ENCODE results near the gene ATP2B2. TPM values are rescaled to one million over a fixed set of nuclear protein-coding genes. Genes with fewer than 3 reads are reported as not detected.

Gene ATP2B2
- total RNA-seq, 6 experiments from 2014 or later: 25.9 to 45.1 (median 35.1) TPM

GRCh38 chr3:10510086-10510742, 4.8 kb upstream of the ATP2B2 start:
- 69% methylated on average over 3 of the region's 10 CpGs for WGBS (ENCODE audit: insufficient coverage, low coverage, low lambda C conversion rate, missing lambda C conversion rate)
- ATAC-seq (no peak), DNase-seq (no peak)
- TF ChIP-seq POLR2A (IDR thresholded peaks at IDR 0.05) (no peak), CTCF (IDR thresholded peaks at IDR 0.05) (no peak)
- Histone ChIP-seq H3K4me1 (peaks cover 0 to 31% (median 12%) of the 10 kb centered on the region in 4 donors), H3K27ac (no peak overlapping the region), H3K9me3 (no peaks in the 10 kb centered on the region), H3K27me3 (no peaks in the 10 kb centered on the region), H3K36me3 (no peaks in the 10 kb centered on the region), H3K4me3 (no peak overlapping the region)
- intact Hi-C loops (cut with DNase I): no loop called here

GRCh38 chr3:10509325-10509724, 3.9 kb upstream of the ATP2B2 start:
- Histone ChIP-seq H3K4me1 (peaks cover 0 to 31% (median 12%) of the 10 kb centered on the region in 4 donors), H3K27ac (peak overlapping the region; percentile 49 to 81 (median 60)), H3K27me3 (no peaks in the 10 kb centered on the region), H3K9me3 (no peaks in the 10 kb centered on the region), H3K36me3 (no peaks in the 10 kb centered on the region), H3K4me3 (no peak overlapping the region)
- DNase-seq (no peak), ATAC-seq (no peak)
- WGBS (ENCODE audit: insufficient coverage, low coverage, low lambda C conversion rate, missing lambda C conversion rate): 93% methylated on average over 3 of the region's 7 CpGs
- TF ChIP-seq CTCF (IDR thresholded peaks at IDR 0.05) (no peak), POLR2A (IDR thresholded peaks at IDR 0.05) (no peak)
- intact Hi-C loops (cut with DNase I): no loop called here

GRCh38 chr3:10508619-10509260, 3.4 kb upstream of the ATP2B2 start:
- peak overlapping the region; percentile 49 to 81 (median 60) for H3K27ac ChIP-seq
- no peaks in the 10 kb centered on the region for H3K36me3 ChIP-seq
- H3K9me3 ChIP-seq: no peaks in the 10 kb centered on the region
- H3K27me3 ChIP-seq: no peaks in the 10 kb centered on the region
- ATAC-seq (peak; percentile 71 to 82 (median 74)), DNase-seq (peak; percentile 76 to 91 (median 87))
- intact Hi-C loops (cut with DNase I): no loop called here
- no peak for TF ChIP-seq POLR2A (IDR thresholded peaks at IDR 0.05)
- TF ChIP-seq CTCF (IDR thresholded peaks at IDR 0.05): no peak
- peaks cover 0 to 36% (median 12%) of the 10 kb centered on the region in 4 donors for H3K4me1 ChIP-seq
- H3K4me3 ChIP-seq: no peak overlapping the region
- 27% methylated on average over 5 of the region's 6 CpGs for WGBS (ENCODE audit: insufficient coverage, low coverage, low lambda C conversion rate, missing lambda C conversion rate)

GRCh38 chr3:10508235-10508618, 2.8 kb upstream of the ATP2B2 start:
- no peak for TF ChIP-seq POLR2A (IDR thresholded peaks at IDR 0.05)
- TF ChIP-seq CTCF (IDR thresholded peaks at IDR 0.05): no peak
- Histone ChIP-seq H3K27ac (peak overlapping the region; percentile 44 to 81 (median 52)), H3K27me3 (no peaks in the 10 kb centered on the region), H3K4me1 (peaks cover 0 to 41% (median 12%) of the 10 kb centered on the region in 4 donors), H3K9me3 (no peaks in the 10 kb centered on the region), H3K36me3 (no peaks in the 10 kb centered on the region), H3K4me3 (no peak overlapping the region)
- ATAC-seq (no peak), DNase-seq (no peak)
- intact Hi-C loops (cut with DNase I): no loop called here
- whole genome bisulfite sequencing (ENCODE audit: insufficient coverage, low coverage, low lambda C conversion rate, missing lambda C conversion rate): 25% methylated on average over 2 of the region's 3 CpGs

Measured in right lobe of liver (tissue), 6 donors.